Parathyroid adenoma (tissue), 2 donors: ENCODE results near the gene TMEM273.

ENCODE experiments used
- H2AFZ ChIP-seq: fragments of 300-600 bp; sonication (generic); one replicate; pipeline ENCODE4 v1.7.0; 2017; ENCODE audit warnings: antibody characterized with exemption, mild to moderate bottlenecking
- H3K27ac ChIP-seq: fragments of 300-600 bp; sonication (generic); one replicate; pipeline ENCODE4 v1.7.0; 2017
- H3K27me3 ChIP-seq: fragments of 300-600 bp; sonication (generic); one replicate; pipeline ENCODE4 v1.7.0; 2017; ENCODE audit warnings: low read length; ENCODE audit not compliant: control insufficient read depth, insufficient read depth
- H3K36me3 ChIP-seq: fragments of 300-600 bp; sonication (generic); one replicate; pipeline ENCODE4 v1.7.0; 2017; ENCODE audit warnings: low read length; ENCODE audit not compliant: control insufficient read depth, insufficient read depth
- H3K4me1 ChIP-seq: fragments of 300-600 bp; sonication (generic); one replicate; pipeline ENCODE4 v1.7.0; 2017; ENCODE audit warnings: control low read depth
- H3K4me2 ChIP-seq: fragments of 300-600 bp; sonication (generic); one replicate; pipeline ENCODE4 v1.7.0; 2017; ENCODE audit warnings: low read length
- H3K4me3 ChIP-seq: fragments of 300-600 bp; sonication (generic); one replicate; pipeline ENCODE4 v1.7.0; 2017; ENCODE audit warnings: low read depth, low read length
- H3K79me2 ChIP-seq: fragments of 300-600 bp; sonication (generic); one replicate; pipeline ENCODE4 v1.7.0; 2017; ENCODE audit warnings: control low read depth
- H3K9ac ChIP-seq: fragments of 300-600 bp; sonication (generic); one replicate; pipeline ENCODE4 v1.7.0; 2017; ENCODE audit warnings: mild to moderate bottlenecking
- H3K9me3 ChIP-seq: fragments of 300-600 bp; sonication (generic); one replicate; pipeline ENCODE4 v1.7.0; 2017; ENCODE audit warnings: low read length; ENCODE audit not compliant: control insufficient read depth
- TF ChIP-seq, protein P1 (sequence below): fragments of 300-600 bp; sonication (generic); IDR thresholded peaks from one replicate; pipeline ENCODE4 v1.7.0; 2017; ENCODE audit warnings: antibody characterized with exemption, mild to moderate bottlenecking
- donor health status: primary hyperparathyroidism.

TMEM273 gene

DNA sequence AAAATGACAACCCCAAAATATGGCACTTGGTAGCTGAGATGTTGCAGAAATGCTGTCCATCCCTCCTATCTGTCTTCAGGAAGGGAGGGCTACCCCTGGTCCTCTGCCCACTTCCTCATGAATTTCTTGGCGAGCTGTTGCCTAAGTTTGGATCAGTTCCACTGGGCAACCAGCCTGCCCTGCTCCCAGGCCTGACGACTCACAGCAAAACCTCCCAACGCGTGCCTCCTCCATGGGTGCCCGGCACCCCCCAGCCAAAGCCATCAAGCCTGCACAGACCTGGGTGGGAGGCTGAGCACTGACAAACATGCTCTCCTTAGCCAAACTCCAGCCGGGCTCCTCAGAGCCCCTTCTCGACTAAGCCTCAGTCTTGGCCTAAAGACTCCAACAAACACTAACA, 81.7 kb downstream of the TMEM273 start:
- Histone ChIP-seq H3K4me3 (no peak overlapping the region), H2AFZ (no peak overlapping the region), H3K36me3 (no peaks in the 10 kb centered on the region), H3K27ac (no peak overlapping the region), H3K9ac (no peak overlapping the region), H3K9me3 (no peaks in the 10 kb centered on the region), H3K4me2 (no peak overlapping the region), H3K4me1 (peaks cover 9% of the 10 kb centered on the region), H3K79me2 (peaks cover 36% of the 10 kb centered on the region), H3K27me3 (no peaks in the 10 kb centered on the region)
- TF ChIP-seq, protein P1, sequence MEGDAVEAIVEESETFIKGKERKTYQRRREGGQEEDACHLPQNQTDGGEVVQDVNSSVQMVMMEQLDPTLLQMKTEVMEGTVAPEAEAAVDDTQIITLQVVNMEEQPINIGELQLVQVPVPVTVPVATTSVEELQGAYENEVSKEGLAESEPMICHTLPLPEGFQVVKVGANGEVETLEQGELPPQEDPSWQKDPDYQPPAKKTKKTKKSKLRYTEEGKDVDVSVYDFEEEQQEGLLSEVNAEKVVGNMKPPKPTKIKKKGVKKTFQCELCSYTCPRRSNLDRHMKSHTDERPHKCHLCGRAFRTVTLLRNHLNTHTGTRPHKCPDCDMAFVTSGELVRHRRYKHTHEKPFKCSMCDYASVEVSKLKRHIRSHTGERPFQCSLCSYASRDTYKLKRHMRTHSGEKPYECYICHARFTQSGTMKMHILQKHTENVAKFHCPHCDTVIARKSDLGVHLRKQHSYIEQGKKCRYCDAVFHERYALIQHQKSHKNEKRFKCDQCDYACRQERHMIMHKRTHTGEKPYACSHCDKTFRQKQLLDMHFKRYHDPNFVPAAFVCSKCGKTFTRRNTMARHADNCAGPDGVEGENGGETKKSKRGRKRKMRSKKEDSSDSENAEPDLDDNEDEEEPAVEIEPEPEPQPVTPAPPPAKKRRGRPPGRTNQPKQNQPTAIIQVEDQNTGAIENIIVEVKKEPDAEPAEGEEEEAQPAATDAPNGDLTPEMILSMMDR, result no peak

DNA sequence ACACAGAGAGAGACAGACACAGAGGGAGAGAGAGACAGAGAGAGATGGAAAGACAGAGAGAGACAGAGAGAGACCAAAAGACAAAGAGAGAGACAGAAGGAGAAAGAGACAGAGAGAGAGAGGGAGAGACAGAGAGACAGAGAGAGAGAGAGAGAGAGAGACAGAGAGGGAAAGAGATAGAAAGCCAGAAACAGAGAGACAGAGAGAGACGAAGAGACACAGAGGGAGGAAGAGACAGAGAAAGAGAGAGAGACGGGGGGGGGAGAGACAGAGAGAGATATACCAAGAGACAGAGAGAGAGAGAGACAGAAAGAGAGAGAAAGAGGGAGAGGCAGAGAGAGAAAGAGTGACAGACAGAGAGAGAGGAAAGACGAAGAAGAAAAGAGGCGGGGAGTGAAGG, 83.1 kb downstream of the TMEM273 start:
- Histone ChIP-seq H3K4me2 (no peak overlapping the region), H3K4me3 (no peak overlapping the region), H3K36me3 (no peaks in the 10 kb centered on the region), H3K9me3 (no peaks in the 10 kb centered on the region), H3K4me1 (peaks cover 9% of the 10 kb centered on the region), H3K9ac (no peak overlapping the region), H3K27ac (no peak overlapping the region), H2AFZ (no peak overlapping the region), H3K79me2 (peaks cover 32% of the 10 kb centered on the region), H3K27me3 (no peaks in the 10 kb centered on the region)
- TF ChIP-seq, protein P1, result no peak
